Measurements from ENCODE around the gene FOXD1. TPM values are rescaled to one million over a fixed set of nuclear protein-coding genes. Genes with fewer than 3 reads are reported as not detected.
A peak's percentile ranks its signal among the peaks of the same experiment; 100 is the strongest.

Gene FOXD1
- total and polyA plus RNA-seq, 9 of the 15 experiments (the other 6 are each of a cell fraction or from before 2014, with no cell fraction given), result 0.03 to 0.40 (median 0.10) TPM; not detected in 4

GRCh38 chr5:73437777-73438644, 10.6 kb downstream of the FOXD1 start:
- in situ Hi-C loops (cut with MboI), result no loop called here
- Histone ChIP-seq H4K20me1 (replicated peaks; ENCODE audit: control insufficient read depth, insufficient read depth, low read length) (peaks cover 3% of the 10 kb centered on the region; the same call in 1 of the 2 replicates), H3K9me3 (replicated peaks; ENCODE audit: control insufficient read depth, insufficient read depth, low read depth, low read length) (no peaks in the 10 kb centered on the region; the same call in 1 of the 2 replicates), H2AFZ (ENCODE audit: low read depth, low read length) (peak overlapping the region; percentile 74), H3K27me3 (ENCODE audit: control insufficient read depth in 2 of 2, insufficient read depth in 2 of 2, low read length in 2 of 2) (peaks cover 42% of the 10 kb centered on the region in 2 experiments), H3K9me1 (ENCODE audit: control insufficient read depth, insufficient read depth, low read length) (no peaks in the 10 kb centered on the region), H3K4me2 (ENCODE audit: insufficient read depth, low read length) (peak overlapping the region; percentile 72), H3K79me2 (ENCODE audit: control insufficient read depth, insufficient read depth, low read length) (no peaks in the 10 kb centered on the region), H3K27ac (ENCODE audit: extremely low read depth, low read depth, low read length) (no peak overlapping the region), H3K4me1 (replicated peaks in 1 of 2; ENCODE audit: control insufficient read depth in 2 of 2, insufficient read depth in 2 of 2, low read length in 2 of 2) (peaks cover 0 to 14% of the 10 kb centered on the region in 2 experiments; a peak in 2 of 5 replicates), H3K4me3 (peak overlapping the region; percentile 37), H3K36me3 (ENCODE audit: control insufficient read depth, insufficient read depth, low read length) (no peaks in the 10 kb centered on the region), H3K9ac (ENCODE audit: insufficient read depth in 1 of 2, low read depth in 2 of 2, low read length in 2 of 2) (peak overlapping the region; percentile 47 to 87)
- POLR2A ChIA-PET, result no interaction called here
- FAIRE-seq (peak; percentile 26), ATAC-seq (no peak), DNase-seq (ENCODE audit: extremely low read depth in 1 of 4, low spot score in 3 of 4) (no peak)
- WGBS (ENCODE audit: insufficient coverage, low coverage, missing lambda C conversion rate), result 11% methylated on average over 18 of the region's 18 CpGs
- BruUV-seq (replicated peaks), result no TSS peak
- CTCF ChIA-PET (ENCODE audit: low intra/inter-chr PET ratio), result no interaction called here
- intact Hi-C loops (cut with micrococcal nuclease), result loop anchor here (5.0 kb wide), 1 partner anchor 221 kb away; no protein-coding TSS in a partner anchor
- TF ChIP-seq CBX8 (IDR thresholded peaks at IDR 0.05; ENCODE audit: borderline replicate concordance, extremely low read depth, low read depth, low read length, poor library complexity, severe bottlenecking), result peak; percentile 84
- no peak for TF ChIP-seq ZNF134 (CRISPR knock-in tag; conservative IDR thresholded peaks at IDR 0.05)
- no peak for TF ChIP-seq KAT8 (IDR thresholded peaks at IDR 0.05; ENCODE audit: low read depth)
- no peak for TF ChIP-seq ZNF133 (CRISPR knock-in tag; IDR thresholded peaks at IDR 0.05)
- TF ChIP-seq BRD4 (IDR thresholded peaks at IDR 0.05), result no peak
- no peak for TF ChIP-seq TARDBP (IDR thresholded peaks at IDR 0.05)
- no peak for TF ChIP-seq CHD7 (IDR thresholded peaks at IDR 0.05; ENCODE audit: low read depth, low read length)
- peak; percentile 52 for TF ChIP-seq BMI1 (IDR thresholded peaks at IDR 0.05; ENCODE audit: low read length)
- no peak for TF ChIP-seq RBM17 (IDR thresholded peaks at IDR 0.05; ENCODE audit: borderline replicate concordance, low read depth, low read length)
- TF ChIP-seq L3MBTL2 (IDR thresholded peaks at IDR 0.05), result no peak; the same call in 1 of the 2 replicates
- TF ChIP-seq PYGO2 (tag; IDR thresholded peaks at IDR 0.05), result no peak

Data from K562 (cell line).